ENCODE results near the gene AVPI1. TPM values are rescaled to one million over a fixed set of nuclear protein-coding genes. Genes with fewer than 3 reads are reported as not detected.
"Not testable (repeated sequence)": the region's sequence is repeated elsewhere in the genome, so short reads cannot be mapped to it uniquely, and the experiment has no call there.

AVPI1 gene
- total RNA-seq, 1 donor from 2014 or later, result 1.3 TPM

DNA sequence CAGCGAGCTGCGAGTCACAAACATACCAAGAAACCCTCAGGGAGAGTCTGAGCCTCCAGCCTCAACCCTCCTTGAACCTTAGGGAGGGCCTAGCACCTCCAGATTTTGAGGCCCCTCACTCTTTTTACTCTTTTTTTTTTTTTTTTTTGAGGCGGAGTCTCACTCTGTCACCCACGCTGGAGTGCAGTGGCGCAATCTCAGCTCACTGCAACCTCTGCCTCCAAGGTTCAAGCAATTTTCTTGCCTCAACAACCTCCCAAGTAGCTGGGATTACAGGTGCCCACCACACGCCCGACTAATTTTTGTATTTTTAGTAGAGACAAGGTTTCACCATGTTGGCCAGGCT lies 2.7 kb downstream of the AVPI1 start:
- intact Hi-C loops (cut with micrococcal nuclease), result not testable (repeated sequence)

DNA sequence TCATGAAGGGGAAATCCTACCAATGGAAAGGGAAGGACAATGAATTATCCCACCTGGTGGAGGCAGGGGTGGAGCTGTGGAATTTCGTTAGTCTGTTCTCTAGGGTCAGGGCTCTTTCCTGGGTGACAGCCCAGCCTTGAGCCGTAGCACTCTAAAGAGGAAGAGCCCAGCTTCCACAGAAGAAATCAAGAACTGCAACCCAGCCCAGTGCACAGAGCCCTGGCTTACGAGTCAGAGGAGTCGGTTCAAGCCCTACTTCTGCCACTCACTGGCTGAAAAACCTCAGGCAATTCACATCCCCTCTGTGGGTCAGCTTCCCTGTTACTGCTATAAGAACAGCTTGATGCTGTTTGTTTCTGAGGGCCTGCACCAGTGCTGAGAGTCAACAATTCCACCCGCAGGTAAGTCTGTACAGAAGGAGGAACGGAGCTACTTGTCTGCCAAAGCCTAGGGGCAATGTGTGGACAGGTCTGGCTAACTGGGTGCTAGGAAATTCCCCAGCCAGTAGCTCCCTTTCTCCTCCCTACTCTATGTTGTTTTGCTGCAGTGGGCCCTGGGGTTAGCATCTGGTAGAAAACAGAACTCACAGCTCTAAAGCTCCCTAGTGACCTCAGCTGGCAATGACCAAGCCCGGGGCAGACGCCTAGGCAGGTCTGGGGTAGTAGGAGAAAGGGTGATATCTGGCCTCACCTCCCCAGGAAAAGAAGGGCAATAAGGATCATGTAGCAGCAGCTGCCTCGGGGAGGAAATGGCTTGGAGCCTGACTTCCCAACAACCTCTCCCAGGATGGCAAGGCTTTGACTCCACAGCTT lies 3.3 kb downstream of the AVPI1 start:
- intact Hi-C loops (cut with micrococcal nuclease), result no loop called here

DNA sequence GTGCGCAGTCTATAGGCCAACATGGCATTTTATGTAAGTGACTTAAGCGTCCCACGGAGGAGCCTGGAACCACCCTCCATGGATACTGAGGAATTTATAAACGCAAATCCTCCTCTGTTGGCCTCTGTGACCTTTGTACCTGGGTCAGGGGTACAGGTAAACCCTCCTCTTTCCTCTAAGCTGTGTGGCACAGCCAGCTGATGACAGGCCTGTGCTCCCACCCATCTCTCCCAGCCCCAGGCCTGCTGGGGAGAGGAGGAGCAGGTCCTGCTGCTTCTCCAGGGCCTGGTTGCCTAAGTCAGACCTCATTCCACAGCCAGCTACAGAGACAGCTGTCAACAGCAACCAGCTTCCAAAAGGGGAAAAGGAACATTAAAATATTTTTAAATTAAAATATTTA lies 5.0 kb downstream of the AVPI1 start:
- intact Hi-C loops (cut with micrococcal nuclease), result no loop called here

DNA sequence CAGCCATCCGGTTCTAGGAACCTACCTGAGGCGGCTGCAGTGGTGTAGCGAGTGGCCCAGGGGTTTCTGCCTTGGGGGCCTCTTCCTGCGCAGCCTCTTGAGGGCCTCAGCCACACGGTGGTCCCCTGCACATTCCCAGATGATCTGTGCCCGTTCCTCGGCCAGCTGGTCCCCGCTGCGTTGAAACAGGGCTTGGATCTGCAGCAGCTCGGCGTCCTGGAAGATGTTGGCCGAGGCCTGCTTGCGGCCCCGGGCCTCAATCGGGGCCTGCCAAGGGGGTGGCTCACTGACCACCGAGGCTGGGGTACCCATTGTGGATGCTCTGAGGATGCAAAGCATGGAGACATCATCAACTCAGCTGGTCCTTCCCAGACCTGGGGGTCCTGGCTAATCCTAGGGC lies 7.4 kb downstream of the AVPI1 start:
- intact Hi-C loops (cut with micrococcal nuclease), result no loop called here

DNA sequence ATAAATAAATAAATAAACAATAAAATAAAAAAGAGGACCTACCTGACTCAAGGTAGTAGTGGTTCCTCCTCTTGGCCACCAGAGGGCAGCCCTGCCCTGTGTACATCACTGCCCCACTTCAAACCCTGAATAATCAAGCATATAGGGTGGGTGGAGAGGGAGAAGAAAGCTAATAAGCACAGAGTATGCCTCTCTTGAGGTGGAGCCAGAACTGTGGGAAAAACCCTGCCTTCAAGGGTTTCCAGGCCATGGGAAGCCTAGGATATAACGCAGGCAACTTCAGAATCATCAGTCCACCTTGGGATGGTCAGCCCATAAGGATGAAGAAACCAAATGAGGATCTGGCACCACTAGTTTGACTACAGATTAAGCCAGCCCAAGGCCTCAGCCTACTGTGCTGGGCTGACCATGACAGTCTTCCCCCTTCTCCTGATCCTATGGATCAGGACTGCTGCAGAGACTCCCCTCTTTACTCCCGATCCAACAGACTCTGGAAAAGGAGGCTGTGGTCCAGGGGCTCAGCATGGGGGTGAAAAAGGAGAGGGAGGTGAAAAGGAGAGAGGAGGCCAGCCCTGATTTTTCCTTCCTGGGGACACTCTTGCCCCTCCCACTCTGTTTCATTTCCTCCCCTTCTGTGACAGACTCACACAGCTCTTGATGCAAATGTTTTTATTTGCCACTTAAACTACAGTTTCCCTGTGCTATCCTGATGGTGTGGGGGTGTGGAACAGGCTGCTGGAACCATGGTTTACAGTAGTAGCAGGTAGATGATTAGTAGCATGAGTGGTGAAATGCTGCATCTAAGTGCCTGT lies 10.1 kb downstream of the AVPI1 start:
- intact Hi-C loops (cut with micrococcal nuclease), result loop anchor here (1.0 kb wide), 1 partner anchor 54 kb away; no protein-coding TSS in a partner anchor

DNA sequence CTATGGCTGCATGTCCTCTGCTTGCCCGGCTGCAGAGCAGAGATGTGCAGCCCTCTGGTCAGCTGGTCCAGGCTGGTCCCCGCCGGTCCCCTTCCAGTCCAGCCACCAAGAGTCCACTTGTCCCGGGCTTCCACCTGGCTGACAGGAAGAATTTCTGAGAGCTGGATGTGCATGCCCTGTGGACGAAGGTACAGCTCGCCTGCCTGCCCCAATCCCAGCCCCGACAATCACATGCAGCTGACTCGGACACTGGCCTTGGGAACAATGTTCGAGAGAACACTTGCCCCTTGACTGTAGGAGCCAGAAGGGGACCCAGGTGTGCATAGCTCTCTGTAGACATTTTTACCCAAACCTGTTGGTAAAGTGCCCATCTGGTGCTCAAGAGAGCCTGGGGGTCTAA lies 11.8 kb downstream of the AVPI1 start:
- intact Hi-C loops (cut with micrococcal nuclease), result no loop called here

DNA sequence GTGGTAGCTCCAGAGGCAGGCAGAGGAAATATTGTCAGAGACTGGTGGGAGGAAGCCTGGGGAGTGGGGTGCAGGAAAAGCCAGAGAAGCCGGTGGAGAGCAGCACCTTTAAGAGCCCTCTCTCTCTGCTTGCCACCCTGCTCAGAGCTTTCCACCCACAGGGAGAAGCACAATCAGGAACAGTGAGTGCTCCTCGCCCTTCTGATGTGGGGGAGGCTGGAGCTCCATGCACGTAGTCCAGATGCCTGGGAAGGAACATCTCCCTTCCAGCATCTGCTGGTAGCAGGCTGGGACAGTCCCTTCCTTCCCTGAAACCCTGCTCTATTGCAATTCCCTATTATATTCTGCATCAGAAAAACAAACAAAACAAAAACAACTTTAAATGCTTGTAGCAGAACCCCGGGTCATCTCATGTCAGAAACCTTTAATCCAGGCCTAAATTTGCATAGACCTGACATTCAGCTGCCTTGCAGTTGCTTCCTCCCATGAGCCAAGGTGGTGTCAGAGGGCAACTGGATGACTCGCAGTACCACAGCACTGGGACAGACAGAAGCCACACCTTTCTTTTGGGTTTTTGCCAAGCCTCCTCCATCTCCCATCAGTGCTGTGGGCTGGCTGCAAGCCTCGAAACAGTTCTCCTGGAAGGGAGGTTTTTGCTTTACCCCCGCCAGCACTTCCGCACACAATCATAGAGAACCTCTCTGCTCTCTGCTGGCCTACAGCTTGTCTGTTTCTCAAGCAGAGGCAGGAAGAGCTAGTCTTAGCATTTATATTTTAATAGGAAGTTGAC lies 13.1 kb downstream of the AVPI1 start:
- intact Hi-C loops (cut with micrococcal nuclease), result no loop called here

DNA sequence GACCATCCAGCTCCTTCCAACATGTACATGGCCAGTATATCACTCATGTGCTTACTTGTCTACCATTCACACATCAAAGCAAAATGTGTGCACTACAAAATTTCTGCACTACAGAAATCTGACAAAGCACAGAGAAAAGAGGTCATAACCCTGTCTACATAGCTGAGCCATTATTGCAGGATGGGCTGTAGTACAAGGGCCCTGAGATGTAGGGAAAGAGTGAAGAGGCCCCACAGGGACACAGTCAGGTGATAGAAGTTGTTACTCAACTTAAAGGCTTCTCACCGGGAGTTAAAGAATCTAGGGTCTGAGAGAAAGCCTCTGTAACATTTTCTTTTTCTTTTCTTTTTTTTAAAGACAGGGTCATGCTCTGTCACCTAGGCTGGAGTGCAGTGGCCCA lies 17.5 kb downstream of the AVPI1 start:
- intact Hi-C loops (cut with micrococcal nuclease), result no loop called here

DNA sequence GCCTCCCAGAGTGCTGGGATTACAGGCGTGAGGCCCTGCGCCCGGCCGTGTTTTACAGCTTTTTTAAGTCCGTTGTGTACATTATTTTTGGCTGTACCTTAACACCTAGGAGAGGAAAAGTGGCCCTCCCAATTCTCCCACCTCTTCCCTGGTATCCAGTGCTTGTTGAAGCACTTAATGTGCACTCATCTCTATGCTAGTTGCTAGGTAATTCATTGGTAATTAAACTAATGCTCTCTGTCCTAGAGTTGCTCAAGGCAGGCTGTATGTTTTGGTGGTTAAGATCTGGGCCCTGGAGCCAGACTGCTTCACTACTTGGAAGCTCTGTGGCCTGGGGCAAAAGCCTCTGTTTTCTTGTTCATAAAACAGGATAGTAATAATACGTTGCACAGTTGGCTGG lies 19.6 kb downstream of the AVPI1 start:
- intact Hi-C loops (cut with micrococcal nuclease), result no loop called here

DNA sequence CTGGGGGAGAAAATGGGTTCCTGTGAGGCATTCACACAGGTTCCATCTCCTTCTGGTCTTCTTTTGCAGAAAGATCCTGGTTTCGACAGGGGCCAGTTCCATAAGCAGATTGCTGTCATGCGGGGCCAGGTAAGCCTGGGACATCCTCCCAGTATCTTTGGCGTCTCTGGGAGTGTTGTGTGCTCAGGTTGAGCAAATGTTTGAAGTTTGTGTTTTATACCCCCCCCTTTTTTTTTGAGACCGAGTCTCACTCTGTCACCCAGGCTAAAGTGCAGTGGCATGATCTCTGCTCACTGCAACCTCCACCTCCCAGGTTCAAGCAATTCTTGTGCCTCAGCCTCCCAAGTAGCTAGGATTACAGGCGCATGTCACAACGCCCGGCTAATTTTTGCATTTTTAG lies 20.0 kb downstream of the AVPI1 start:
- intact Hi-C loops (cut with micrococcal nuclease), result no loop called here

DNA sequence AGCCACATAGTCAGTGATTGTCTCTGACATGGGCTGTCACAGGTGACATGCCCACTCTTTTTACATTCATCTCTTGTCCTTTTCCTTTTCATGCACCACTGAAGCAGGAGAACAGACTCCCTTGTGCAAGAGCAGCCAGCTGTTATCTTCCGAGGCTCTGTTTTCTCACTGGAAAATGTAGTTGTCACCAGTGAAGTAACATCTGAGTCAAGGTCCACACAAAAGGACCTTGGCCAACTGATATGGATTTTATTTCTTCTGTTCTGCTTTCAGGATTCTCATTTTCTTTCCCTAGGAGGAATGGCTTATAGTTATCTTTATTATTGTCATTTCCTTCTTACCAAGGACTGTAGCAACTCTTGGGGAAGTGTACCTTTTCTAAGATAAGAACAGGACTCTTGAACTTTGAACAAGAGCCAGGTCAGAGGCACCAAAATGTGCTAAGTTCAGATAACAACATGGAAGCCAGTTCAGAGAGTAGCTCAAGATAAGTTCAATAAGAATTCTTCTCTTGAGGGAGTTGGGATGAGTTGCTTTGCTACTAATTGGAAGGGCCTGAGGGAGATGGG lies 22.7 kb downstream of the AVPI1 start:
- intact Hi-C loops (cut with micrococcal nuclease), result no loop called here

DNA sequence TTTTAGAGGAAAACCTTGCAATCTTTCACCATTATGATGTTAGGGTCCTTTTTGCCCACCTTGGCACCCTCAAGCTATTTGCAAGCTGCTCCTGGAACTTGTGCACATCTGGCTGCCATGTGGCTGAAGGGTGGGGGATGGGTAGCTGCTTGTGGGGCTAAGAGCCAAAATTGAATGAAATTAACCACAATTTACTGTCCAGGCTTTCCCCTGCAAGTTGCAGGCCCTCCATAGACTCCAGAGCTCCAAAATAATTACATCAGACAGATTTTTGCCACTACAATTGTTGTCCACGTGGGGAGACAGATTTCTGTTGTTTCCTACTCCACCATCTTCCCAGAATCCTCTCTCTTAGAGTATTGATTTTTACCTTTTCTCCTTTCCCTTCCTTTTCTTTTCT lies 27.5 kb downstream of the AVPI1 start:
- intact Hi-C loops (cut with micrococcal nuclease), result no loop called here

DNA sequence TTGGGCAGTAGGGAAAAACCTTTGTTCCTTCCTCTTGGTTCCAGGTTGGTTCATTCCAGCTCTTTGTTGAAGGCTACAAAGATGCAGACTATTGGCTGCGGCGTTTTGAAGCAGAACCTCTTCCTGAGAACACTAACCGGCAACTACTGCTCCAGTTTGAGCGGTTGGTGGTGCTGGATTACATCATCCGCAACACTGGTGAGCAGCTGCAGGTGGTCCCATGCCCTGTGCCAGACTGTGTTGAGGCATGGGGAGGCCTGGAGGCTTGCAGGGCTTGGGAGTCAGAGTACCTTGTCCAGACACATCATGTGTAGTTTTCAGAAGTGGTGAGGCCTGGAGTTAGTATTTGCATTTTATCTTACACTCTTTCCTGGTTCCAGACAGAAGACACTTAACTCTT lies 30.3 kb downstream of the AVPI1 start:
- intact Hi-C loops (cut with micrococcal nuclease), result no loop called here

DNA sequence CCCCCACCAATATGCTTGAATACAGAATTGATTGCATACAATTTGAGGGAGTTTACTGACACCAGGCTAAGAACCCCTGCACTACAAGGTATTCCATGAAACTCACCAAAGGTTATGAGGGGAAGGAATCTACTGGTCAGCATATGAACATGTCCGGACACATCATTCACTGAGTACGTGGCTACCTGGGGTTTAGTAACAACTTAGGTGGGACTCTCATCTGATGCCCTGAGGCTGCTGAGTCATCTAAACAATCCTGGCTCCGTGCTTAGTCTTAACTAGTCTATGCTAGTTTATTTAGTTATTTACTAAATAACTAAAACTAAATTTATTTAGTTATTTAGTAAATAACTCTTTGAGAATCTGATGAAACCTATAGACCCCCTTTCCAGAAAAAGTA lies 35.3 kb downstream of the AVPI1 start:
- intact Hi-C loops (cut with micrococcal nuclease), result no loop called here

DNA sequence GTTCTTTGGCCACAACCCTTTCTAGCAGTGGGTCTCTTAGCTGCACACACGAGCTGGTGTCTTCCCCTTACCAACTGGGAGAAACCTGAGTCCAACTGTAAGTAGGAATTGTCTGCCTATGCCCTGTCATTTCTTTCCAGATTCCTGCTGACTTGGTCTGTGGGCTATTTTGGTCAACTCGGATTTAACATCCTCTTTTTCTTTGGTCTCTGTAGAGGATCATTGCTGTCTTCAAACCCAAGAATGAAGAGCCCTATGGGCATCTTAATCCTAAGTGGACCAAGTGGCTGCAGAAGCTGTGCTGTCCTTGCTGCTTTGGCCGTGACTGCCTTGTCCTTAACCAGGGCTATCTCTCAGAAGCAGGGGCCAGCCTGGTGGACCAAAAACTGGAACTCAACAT lies 36.3 kb downstream of the AVPI1 start:
- intact Hi-C loops (cut with micrococcal nuclease), result no loop called here

DNA sequence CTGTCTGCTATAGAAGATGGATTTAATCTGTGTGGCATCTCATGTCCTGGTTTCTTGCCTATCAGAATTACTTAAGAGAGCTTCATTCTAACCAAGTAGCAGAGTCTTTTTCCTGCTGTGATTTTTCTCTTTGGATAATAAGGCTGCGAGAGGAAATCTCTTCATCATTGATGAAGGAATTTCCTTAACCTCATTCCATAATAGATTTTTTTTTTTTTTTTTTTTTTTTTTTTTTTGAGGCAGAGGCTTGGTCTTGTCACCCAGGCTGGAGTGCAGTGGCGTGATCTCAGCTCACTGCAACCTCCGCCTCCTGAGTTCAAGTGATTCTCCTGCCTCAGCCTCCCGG lies 37.7 kb downstream of the AVPI1 start:
- intact Hi-C loops (cut with micrococcal nuclease), result loop anchor here (1.0 kb wide), 1 partner anchor 9 kb away; the partner anchor contains the start of gene PI4K2A

DNA sequence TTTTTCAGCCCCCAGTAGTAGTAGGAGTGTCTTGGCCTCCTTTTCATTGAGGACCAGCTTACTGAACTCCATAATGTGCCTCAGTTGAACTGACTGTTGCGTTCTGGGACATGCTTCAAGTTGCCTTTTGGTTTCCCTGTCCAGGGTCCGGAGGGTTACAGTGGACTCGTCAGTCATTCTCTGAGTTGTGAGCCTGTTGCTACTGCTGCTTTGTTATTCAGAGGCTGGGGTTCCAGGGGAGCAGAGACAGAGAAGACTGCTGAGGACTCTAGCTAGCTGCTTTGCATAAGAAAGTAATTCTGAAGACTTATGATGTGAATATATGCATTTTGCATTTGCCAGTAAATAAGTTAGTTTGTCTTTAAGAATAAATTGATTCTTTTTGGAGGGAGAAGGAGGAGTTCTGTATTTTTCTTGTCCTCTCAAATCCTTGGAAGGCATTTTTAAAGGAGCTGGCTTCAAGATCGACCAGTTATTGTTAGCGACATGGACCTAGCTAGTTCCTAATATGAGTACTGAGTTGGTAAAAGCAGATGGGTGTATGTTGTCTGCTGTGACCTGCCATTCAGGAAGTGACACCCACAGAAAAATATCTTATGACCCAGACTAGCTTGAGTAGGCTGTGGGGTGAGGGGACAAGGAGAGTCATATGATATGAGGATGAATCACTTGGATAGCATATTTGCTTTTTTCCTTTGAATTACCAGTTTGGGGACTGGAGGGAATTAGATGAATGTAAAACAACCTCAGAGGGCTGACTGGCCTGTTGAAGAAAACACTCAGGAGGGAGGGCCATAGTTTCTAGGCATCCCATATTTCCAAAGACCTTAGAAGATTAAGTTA lies 38.3 kb downstream of the AVPI1 start:
- intact Hi-C loops (cut with micrococcal nuclease), result loop anchor here (1.0 kb wide), 1 partner anchor 8 kb away; the partner anchor contains the start of gene PI4K2A

DNA sequence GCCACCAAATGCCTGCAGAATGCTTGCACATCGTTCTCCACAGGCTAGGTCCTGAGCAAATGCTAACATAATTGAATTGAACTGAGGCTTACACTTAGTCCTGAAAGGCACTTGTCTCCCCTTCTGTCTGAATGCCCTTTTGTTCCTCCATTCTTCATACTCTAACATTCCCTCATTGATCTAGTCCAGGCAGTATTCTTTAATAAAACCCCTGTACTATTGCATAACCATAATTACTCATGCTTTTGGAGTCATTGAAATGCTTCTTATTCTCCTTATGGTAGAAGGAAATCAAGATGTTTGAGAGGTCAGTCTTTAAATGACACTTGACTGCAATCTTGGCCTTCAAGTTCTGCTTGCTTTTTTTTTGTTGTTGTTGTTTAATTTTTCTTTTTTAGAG lies 39.5 kb downstream of the AVPI1 start:
- intact Hi-C loops (cut with micrococcal nuclease), result no loop called here

DNA sequence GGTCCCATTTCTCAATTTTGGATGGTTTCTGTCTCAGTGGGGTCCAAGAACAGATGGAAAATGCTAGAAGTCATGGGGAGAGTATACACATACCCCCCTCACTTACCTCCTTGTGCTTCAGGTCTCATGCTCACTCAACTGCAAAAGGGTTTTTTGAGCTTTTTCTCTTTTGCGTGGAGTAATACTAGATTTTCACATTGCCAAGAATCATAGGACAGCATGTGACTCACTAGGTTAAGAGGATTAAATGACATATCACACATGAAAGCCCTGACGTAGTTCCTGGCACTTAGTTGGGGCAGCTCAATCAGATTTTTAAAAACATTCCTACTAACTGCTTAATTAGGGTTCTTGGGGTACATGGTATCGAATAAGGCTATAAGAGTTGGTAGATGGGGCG lies 42.1 kb downstream of the AVPI1 start:
- intact Hi-C loops (cut with micrococcal nuclease), result loop anchor here (5.0 kb wide), 2 partner anchors 243 to 813 kb away; partner anchors contain the start of genes LCOR and RRP12

DNA sequence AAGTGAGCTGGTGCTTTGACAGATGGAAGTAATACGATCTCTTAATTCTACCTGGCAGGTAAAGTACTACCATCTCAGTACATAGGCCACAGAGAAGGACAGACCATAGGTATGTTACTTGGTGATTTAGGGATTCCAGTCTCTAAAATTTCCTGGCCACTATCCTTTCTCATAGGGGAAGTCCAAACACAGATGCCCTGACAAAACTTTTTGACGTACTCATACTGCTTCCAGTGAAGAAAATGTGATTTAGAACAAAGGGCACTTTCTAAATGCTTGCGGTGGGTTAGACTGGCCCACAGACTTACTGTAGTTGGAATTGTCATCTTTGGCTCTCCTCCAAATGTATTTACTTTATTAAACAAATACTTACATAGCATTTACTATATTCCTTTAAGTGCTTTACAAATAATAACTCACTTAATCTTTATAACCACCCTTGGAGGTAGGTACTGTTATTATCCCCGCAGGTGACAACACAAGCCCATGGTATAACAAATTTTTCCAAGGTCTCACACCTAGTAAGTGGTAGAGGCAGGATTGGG lies 43.5 kb downstream of the AVPI1 start:
- intact Hi-C loops (cut with micrococcal nuclease), result loop anchor here (5.0 kb wide), 2 partner anchors 241 to 811 kb away; partner anchors contain the start of genes LCOR and RRP12

All from T-helper 2 cell treated with Interferon-gamma antibody and Interleukin-4, amounts not matched to agents 100 ng/mL and 5 ng/mL, for 36 hours (primary cell).